ENCODE data around the gene RABGAP1L.
"Not testable (repeated sequence)": the region's sequence is repeated elsewhere in the genome, so short reads cannot be mapped to it uniquely, and the experiment has no call there.

Gene RABGAP1L

DNA sequence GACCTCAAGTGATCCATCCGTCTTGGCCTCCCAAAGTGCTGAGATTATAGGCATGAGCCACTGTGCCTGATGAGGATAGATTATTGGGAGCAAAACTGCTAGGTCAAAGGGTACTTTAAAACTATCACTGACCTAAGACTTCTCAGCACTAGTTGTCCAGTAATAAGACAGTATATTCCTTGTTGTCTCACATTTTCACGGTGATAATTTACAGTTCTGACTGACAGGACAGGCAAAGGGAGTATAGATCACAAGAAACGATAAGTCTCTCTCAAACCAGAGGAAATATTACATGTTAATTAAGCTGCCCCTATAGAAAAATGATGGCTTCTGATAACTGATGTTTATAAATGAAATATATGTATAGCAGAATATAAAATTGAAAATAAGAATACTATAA, 860.2 kb downstream of the RABGAP1L start:
- Histone ChIP-seq H3K36me3 (peaks cover 45% of the 10 kb centered on the region), H3K4me3 (ENCODE audit: low read depth, low read length) (no peak overlapping the region), H3K4me1 (no peaks in the 10 kb centered on the region), H3K27me3 (no peaks in the 10 kb centered on the region), H3K9me3 (no peaks in the 10 kb centered on the region)
- TF ChIP-seq, protein P1, sequence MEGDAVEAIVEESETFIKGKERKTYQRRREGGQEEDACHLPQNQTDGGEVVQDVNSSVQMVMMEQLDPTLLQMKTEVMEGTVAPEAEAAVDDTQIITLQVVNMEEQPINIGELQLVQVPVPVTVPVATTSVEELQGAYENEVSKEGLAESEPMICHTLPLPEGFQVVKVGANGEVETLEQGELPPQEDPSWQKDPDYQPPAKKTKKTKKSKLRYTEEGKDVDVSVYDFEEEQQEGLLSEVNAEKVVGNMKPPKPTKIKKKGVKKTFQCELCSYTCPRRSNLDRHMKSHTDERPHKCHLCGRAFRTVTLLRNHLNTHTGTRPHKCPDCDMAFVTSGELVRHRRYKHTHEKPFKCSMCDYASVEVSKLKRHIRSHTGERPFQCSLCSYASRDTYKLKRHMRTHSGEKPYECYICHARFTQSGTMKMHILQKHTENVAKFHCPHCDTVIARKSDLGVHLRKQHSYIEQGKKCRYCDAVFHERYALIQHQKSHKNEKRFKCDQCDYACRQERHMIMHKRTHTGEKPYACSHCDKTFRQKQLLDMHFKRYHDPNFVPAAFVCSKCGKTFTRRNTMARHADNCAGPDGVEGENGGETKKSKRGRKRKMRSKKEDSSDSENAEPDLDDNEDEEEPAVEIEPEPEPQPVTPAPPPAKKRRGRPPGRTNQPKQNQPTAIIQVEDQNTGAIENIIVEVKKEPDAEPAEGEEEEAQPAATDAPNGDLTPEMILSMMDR (IDR thresholded peaks at IDR 0.05; ENCODE audit: low read depth, low read length) = no peak
- DNase-seq = no peak

DNA sequence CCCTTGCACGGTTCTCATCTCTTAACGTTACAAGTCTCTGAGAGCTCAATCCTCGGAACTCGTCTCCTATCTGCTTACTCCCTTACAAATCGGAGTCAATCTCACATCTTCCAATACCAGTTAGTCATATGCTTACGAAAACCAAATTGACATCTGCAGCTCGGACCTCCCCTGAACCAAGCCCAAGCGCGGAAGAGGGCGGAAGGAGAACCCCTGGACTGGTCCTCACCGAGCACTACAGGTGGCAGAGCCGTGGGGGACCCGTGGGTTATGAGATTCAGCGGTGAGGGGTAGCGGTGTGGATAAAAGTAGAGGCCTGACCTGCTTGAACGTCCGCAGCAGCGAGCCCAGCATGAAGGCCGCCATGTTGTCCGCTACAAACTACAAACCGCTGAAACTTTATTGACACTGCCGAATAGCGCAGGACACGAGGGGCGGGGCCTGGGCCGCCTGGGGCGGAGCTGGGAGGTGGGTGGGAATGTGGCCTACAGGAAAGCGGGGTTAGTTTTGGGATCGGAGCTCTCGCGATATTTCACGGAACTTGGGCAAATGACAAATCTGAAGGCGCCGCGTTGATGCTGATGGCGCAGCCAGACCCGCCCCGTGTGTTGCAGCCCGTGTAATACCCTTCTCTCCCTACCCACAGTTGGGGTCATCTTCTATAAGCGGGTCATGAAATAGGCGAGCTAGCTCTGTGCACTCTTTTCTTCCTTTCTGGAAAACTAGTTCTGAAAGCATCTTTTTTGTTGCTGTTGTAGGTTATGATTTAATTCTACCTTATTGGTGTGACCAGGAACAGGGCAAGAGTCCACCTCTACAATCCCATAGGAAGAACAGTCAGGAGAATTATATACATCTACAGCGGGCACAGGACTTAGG, 864.0 kb downstream of the RABGAP1L start, which contains the start of gene MRPS14:
Gene MRPS14, minus strand, starts transcription at position 383 of the 879 bp plus-strand sequence. Its CDS starts 17 bp downstream, at position 366.
- TF ChIP-seq, protein P1 (IDR thresholded peaks at IDR 0.05; ENCODE audit: low read depth, low read length) = no peak
- Histone ChIP-seq H3K9me3 (no peaks in the 10 kb centered on the region), H3K4me1 (no peaks in the 10 kb centered on the region), H3K36me3 (peaks cover 11% of the 10 kb centered on the region), H3K27me3 (no peaks in the 10 kb centered on the region), H3K4me3 (ENCODE audit: low read depth, low read length) (peak within 1 kb of the TSS; percentile 100)
- DNase-seq = peak; percentile 99

DNA sequence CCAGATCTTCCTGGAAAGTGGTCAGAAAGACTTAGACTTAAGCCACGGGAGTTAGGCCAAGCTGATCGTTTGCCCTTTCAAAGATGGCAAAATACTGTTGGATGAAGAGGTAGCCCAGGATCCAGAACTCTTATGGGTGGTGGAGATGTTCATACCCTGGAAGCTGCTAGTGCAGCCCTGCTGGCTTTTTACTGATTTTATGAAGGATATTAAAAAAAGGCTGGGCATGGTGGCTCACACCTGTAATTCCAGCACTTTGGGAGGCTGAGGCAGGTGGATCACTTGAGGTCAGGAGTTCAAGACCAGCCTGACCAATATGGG, 864.6 kb downstream of the RABGAP1L start:
- DNase-seq, H3K36me3 ChIP-seq, H3K9me3 ChIP-seq, H3K4me1 ChIP-seq, H3K27me3 ChIP-seq: not testable (repeated sequence)
- H3K4me3 ChIP-seq (ENCODE audit: low read depth, low read length) = peak overlapping the region; percentile 100

DNA sequence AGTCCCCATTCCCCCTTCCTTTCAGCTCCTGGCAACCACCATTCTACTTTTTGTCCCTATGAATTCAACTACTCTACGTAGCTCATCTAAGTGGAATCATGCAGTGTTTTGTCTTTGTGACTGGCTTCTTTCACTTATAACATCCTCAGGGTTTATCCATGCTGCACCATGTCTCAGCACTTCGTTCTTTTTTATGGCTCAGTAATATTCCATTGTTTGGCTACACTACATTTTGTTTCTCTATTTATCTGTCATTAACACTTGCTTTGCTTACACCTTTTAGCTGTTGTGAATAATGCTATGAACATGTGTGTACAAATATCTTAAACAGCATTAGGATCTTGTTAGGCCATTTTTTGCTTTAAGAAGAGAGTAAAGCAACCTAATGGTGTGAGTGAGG, 865.5 kb downstream of the RABGAP1L start:
- Histone ChIP-seq H3K9me3 (no peaks in the 10 kb centered on the region), H3K36me3 (peaks cover 6% of the 10 kb centered on the region), H3K27me3 (no peaks in the 10 kb centered on the region), H3K4me3 (ENCODE audit: low read depth, low read length) (no peak overlapping the region), H3K4me1 (no peaks in the 10 kb centered on the region)
- DNase-seq = no peak
- TF ChIP-seq, protein P1 (IDR thresholded peaks at IDR 0.05; ENCODE audit: low read depth, low read length) = no peak

- no peaks in the 10 kb centered on the region for H3K9me3 ChIP-seq
- TF ChIP-seq, protein P1 (IDR thresholded peaks at IDR 0.05; ENCODE audit: low read depth, low read length) = no peak
- no peak for DNase-seq
Measured at GRCh38 chr1:175033953-175034352, 874.6 kb downstream of the RABGAP1L start.

DNA sequence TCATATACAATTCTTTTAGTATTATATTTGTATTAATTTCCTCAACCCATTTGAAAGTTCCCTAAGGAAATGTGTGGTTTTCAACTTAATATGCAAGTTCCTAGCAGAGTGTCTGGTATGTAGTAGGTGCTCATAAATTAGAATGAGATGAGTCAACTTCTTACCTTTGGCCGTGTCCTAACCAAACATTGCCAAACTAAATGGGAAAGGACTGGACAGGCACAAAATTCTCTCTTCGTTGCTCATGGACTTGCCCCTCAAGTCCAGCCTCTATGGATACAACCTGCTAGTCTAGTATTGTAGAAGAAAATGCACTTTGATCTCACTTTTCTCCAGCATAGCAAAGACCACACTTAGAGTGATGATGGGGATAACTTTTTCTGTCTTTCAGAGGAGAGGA, 875.5 kb downstream of the RABGAP1L start:
- TF ChIP-seq, protein P1 (IDR thresholded peaks at IDR 0.05; ENCODE audit: low read depth, low read length) = no peak
- no peak for DNase-seq
- H3K9me3 ChIP-seq = no peaks in the 10 kb centered on the region

More at GRCh38 chr1:175033953-175034352, 874.6 kb downstream of the RABGAP1L start:
- Histone ChIP-seq H3K36me3 (no peaks in the 10 kb centered on the region), H3K27me3 (no peaks in the 10 kb centered on the region), H3K4me3 (ENCODE audit: low read depth, low read length) (no peak overlapping the region), H3K4me1 (no peaks in the 10 kb centered on the region)

More for the DNA sequence above, 875.5 kb downstream of the RABGAP1L start:
- no peak overlapping the region for H3K4me3 ChIP-seq (ENCODE audit: low read depth, low read length)
- H3K36me3 ChIP-seq = no peaks in the 10 kb centered on the region
- no peaks in the 10 kb centered on the region for H3K27me3 ChIP-seq
- H3K4me1 ChIP-seq = no peaks in the 10 kb centered on the region

Measured in BE2C (cell line).